Measurements from ENCODE around the gene ADAMTS1.

GRCh38 chr21:26813426-26813998 lies 31.7 kb downstream of the ADAMTS1 start:
- TF ChIP-seq CTCF (IDR thresholded peaks at IDR 0.05) (no peak), POLR2A (IDR thresholded peaks at IDR 0.05) (no peak), EP300 (IDR thresholded peaks at IDR 0.05) (no peak)
